GM15510 (cell line): ENCODE results near the gene KLHL7.

Experiments used
- POLR2A ChIP-seq: IDR thresholded peaks from 3 replicates; pipeline ENCODE4 v1.6.1; 2011; ENCODE audit warnings: borderline replicate concordance; ENCODE audit not compliant: insufficient read length; ENCODE audit errors: extremely low read depth

Gene KLHL7

GRCh38 chr7:23098460-23098859, 7.1 kb upstream of the KLHL7 start:
- no peak for TF ChIP-seq POLR2A

- TF ChIP-seq POLR2A, result no peak
Measured at GRCh38 chr7:23100697-23101096, 4.9 kb upstream of the KLHL7 start.

- no peak for TF ChIP-seq POLR2A
Measured at GRCh38 chr7:23105086-23105643, 420 bp upstream of the KLHL7 start.

GRCh38 chr7:23106057-23106822, 655 bp downstream of the KLHL7 start:
- TF ChIP-seq POLR2A, result no peak

GRCh38 chr7:23106823-23107663, 1.5 kb downstream of the KLHL7 start:
- no peak for TF ChIP-seq POLR2A

- TF ChIP-seq POLR2A, result no peak
Measured at GRCh38 chr7:23107781-23108180, 2.2 kb downstream of the KLHL7 start.

GRCh38 chr7:23108995-23109394, 3.4 kb downstream of the KLHL7 start:
- no peak for TF ChIP-seq POLR2A

GRCh38 chr7:23109470-23109869, 3.9 kb downstream of the KLHL7 start:
- no peak for TF ChIP-seq POLR2A

GRCh38 chr7:23114896-23115295, 9.3 kb downstream of the KLHL7 start:
- TF ChIP-seq POLR2A, result no peak

GRCh38 chr7:23115991-23116390, 10.4 kb downstream of the KLHL7 start:
- TF ChIP-seq POLR2A, result no peak

- TF ChIP-seq POLR2A, result no peak
Measured at GRCh38 chr7:23117841-23118240, 12.3 kb downstream of the KLHL7 start.

- TF ChIP-seq POLR2A, result no peak
Measured at GRCh38 chr7:23120106-23120505, 14.5 kb downstream of the KLHL7 start.

- TF ChIP-seq POLR2A, result no peak
Measured at GRCh38 chr7:23121165-23121564, 15.6 kb downstream of the KLHL7 start.

- TF ChIP-seq POLR2A, result no peak
Measured at GRCh38 chr7:23123007-23123406, 17.4 kb downstream of the KLHL7 start.

GRCh38 chr7:23123465-23123864, 17.9 kb downstream of the KLHL7 start:
- no peak for TF ChIP-seq POLR2A
